HepG2 (cell line): Measurements from ENCODE around the gene PDLIM4. TPM values are rescaled to one million over a fixed set of nuclear protein-coding genes. Genes with fewer than 3 reads are reported as not detected.

Source experiments
- ATAC-seq: fragments of 200-7000 bp; cut with Tn5 transposase; 3 replicates; pipeline ENCODE4 v1.9.1; 2020; ENCODE audit warnings: mild to moderate bottlenecking, moderate library complexity
- BruUV-seq: library from RNA; stranded (reverse); fragments of 400-500 nt; replicated peaks from 2 replicates; lab custom pipeline; 2021; lab: Mats Ljungman, UMichigan
- CTCF ChIA-PET: fragments of 300-600 bp; formaldehyde crosslinking; extraction: SDS; loops from one replicate; lab custom pipeline; 2021; ENCODE audit warnings: low total read pairs, inconsistent platforms, low intra/inter-chr PET ratio; lab: Yijun Ruan, JAX
- POLR2A ChIA-PET: fragments of 350-600 bp; sonication (Branson Sonifier 250); formaldehyde crosslinking; loops from one replicate; lab custom pipeline; 2020; ENCODE audit warnings: antibody characterized with exemption, inconsistent platforms; lab: Yijun Ruan, JAX
- DNase-seq: peaks from one replicate; pipeline ENCODE4 v3.0.0-alpha.2; 2015; ENCODE audit warnings: low spot score
- FAIRE-seq: peaks from 3 replicates; lab custom pipeline; 2011; peaks lifted over from hg19 to GRCh38; lab: Jason Lieb, UNC
- H2AFZ ChIP-seq: one replicate; pipeline ENCODE4 v1.6.1; 2011; ENCODE audit warnings: low read length, inconsistent platforms
- H3K27ac ChIP-seq: fragments of 300-600 bp; 3 replicates; pipeline ENCODE4 v1.8.0; 2011; ENCODE audit warnings: mixed run types, mild to moderate bottlenecking, mixed read lengths, low read length, inconsistent platforms; ENCODE audit not compliant: insufficient read depth; ENCODE audit errors: extremely low read length
- H3K27me3 ChIP-seq, 2 experiments: fragments of 200-600 bp in 1 of 2; 2 replicates in 1 of 2; 3 replicates in 1 of 2; pipeline versions ENCODE4 v1.6.0 to v1.8.0; 2011; ENCODE audit warnings: low read length in 2 of 2, mild to moderate bottlenecking in 2 of 2, moderate library complexity in 2 of 2, inconsistent platforms in 1 of 2; ENCODE audit not compliant: insufficient read depth in 2 of 2, control insufficient read depth in 1 of 2
- H3K36me3 ChIP-seq, 2 experiments: fragments of 200-600 bp in 1 of 2; replicated peaks in 1 of 2; 2 replicates in 1 of 2; 3 replicates in 1 of 2; pipeline versions ENCODE4 v1.5.1 to v1.8.0; 2011; ENCODE audit warnings: low read length in 2 of 2, inconsistent platforms in 1 of 2; ENCODE audit not compliant: insufficient read depth in 2 of 2, control insufficient read depth in 1 of 2
- H3K4me1 ChIP-seq: 2 replicates; pipeline ENCODE4 v1.5.1; 2012; ENCODE audit warnings: low read length, inconsistent platforms; ENCODE audit not compliant: insufficient read depth
- H3K4me2 ChIP-seq: 2 replicates; pipeline ENCODE4 v1.6.0; 2011; ENCODE audit warnings: low read depth, low read length, inconsistent platforms
- H3K4me3 ChIP-seq, 3 experiments: fragments of 200-600 bp in 1 of 3; sonication (generic), shearing (Covaris generic) in 1 of 3; replicated peaks in 1 of 3; 2 replicates each; pipeline ENCODE4 v1.5.1; 2011 to 2016; ENCODE audit warnings: low read length in 3 of 3, inconsistent platforms in 2 of 3, low read depth in 2 of 3, mild to moderate bottlenecking in 2 of 3, control low read depth in 1 of 3, mixed read lengths in 1 of 3; ENCODE audit not compliant: insufficient read depth in 1 of 3
- H3K79me2 ChIP-seq: one replicate; pipeline ENCODE4 v1.6.1; 2011; ENCODE audit warnings: low read length, inconsistent platforms; ENCODE audit not compliant: insufficient read depth
- H3K9ac ChIP-seq: 2 replicates; pipeline ENCODE4 v1.6.0; 2011; ENCODE audit warnings: mild to moderate bottlenecking, low read depth, low read length, inconsistent platforms; ENCODE audit not compliant: insufficient read depth
- H3K9me3 ChIP-seq: 2 replicates; pipeline ENCODE4 v1.5.1; 2012; ENCODE audit warnings: mild to moderate bottlenecking, low read length
- H4K20me1 ChIP-seq: 2 replicates; pipeline ENCODE4 v1.6.0; 2011; ENCODE audit warnings: inconsistent platforms, mild to moderate bottlenecking, low read length, moderate library complexity; ENCODE audit not compliant: insufficient read depth
- ARID2 ChIP-seq: sonication (generic); formaldehyde crosslinking; IDR thresholded peaks from 2 replicates; pipeline ENCODE4 v1.8.1; 2022; ENCODE audit warnings: mild to moderate bottlenecking, missing genetic modification reagents, borderline replicate concordance
- ARNT ChIP-seq: fragments of 450-650 bp; IDR thresholded peaks from 2 replicates; pipeline ENCODE4 v1.6.1; 2017
- CC2D1A ChIP-seq: sonication (generic); formaldehyde crosslinking; IDR thresholded peaks from 2 replicates; pipeline ENCODE4 v1.8.1; 2023; ENCODE audit warnings: mild to moderate bottlenecking, missing genetic modification reagents
- CTCF ChIP-seq: sonication (generic); formaldehyde crosslinking; IDR thresholded peaks from 2 replicates; pipeline ENCODE4 v1.5.0; 2020; ENCODE audit warnings: mild to moderate bottlenecking, missing genetic modification reagents, moderate library complexity
- FOXC1 ChIP-seq: sonication (generic); formaldehyde crosslinking; IDR thresholded peaks from 2 replicates; pipeline ENCODE4 v1.8.0; 2022; ENCODE audit warnings: mild to moderate bottlenecking, missing genetic modification reagents, borderline replicate concordance
- HMG20B ChIP-seq: conservative IDR thresholded peaks from 2 replicates; pipeline ENCODE4 v1.6.1; 2016; ENCODE audit warnings: missing genetic modification reagents, missing compliant biosample characterization
- KLF12 ChIP-seq: sonication (generic); formaldehyde crosslinking; IDR thresholded peaks from 2 replicates; pipeline ENCODE4 v1.4.0; 2020; ENCODE audit warnings: missing genetic modification reagents, borderline replicate concordance
- MED13 ChIP-seq: sonication (generic); formaldehyde crosslinking; IDR thresholded peaks from 2 replicates; pipeline ENCODE4 v1.5.0; 2020; ENCODE audit warnings: missing genetic modification reagents
- NFIC ChIP-seq: IDR thresholded peaks from 2 replicates; pipeline ENCODE4 v1.6.1; 2012; ENCODE audit warnings: mild to moderate bottlenecking, low read length, inconsistent platforms
- RBM39 ChIP-seq: fragments of 200-400 bp; formaldehyde crosslinking; IDR thresholded peaks from one replicate; pipeline ENCODE4 v1.6.1; 2018; ENCODE audit warnings: antibody characterized with exemption, mild to moderate bottlenecking, low read depth, low read length; ENCODE audit not compliant: poor library complexity, severe bottlenecking
- RXRA ChIP-seq: sonication (generic); formaldehyde crosslinking; IDR thresholded peaks from 2 replicates; pipeline ENCODE4 v1.5.1; 2020; ENCODE audit warnings: missing genetic modification reagents
- STAG1 ChIP-seq: sonication (generic); formaldehyde crosslinking; IDR thresholded peaks from 2 replicates; pipeline ENCODE4 v1.4.0; 2020; ENCODE audit warnings: missing genetic modification reagents
- ZFP62 ChIP-seq: sonication (generic); formaldehyde crosslinking; IDR thresholded peaks from 2 replicates; pipeline ENCODE4 v1.4.0; 2020; ENCODE audit warnings: missing genetic modification reagents
- ZNF296 ChIP-seq: sonication (generic); formaldehyde crosslinking; conservative IDR thresholded peaks from 2 replicates; pipeline ENCODE4 v1.5.0; 2020; ENCODE audit warnings: mild to moderate bottlenecking, missing genetic modification reagents
- ZNF354B ChIP-seq: sonication (generic); formaldehyde crosslinking; IDR thresholded peaks from 2 replicates; pipeline ENCODE4 v1.8.0; 2022; ENCODE audit warnings: mild to moderate bottlenecking, missing genetic modification reagents
- ZNF484 ChIP-seq: sonication (generic); formaldehyde crosslinking; IDR thresholded peaks from 2 replicates; pipeline ENCODE4 v1.5.1; 2020; ENCODE audit warnings: mild to moderate bottlenecking, low read depth, missing genetic modification reagents, borderline replicate concordance
- ZNF567 ChIP-seq: sonication (generic); formaldehyde crosslinking; IDR thresholded peaks from 2 replicates; pipeline ENCODE4 v1.8.1; 2023; ENCODE audit warnings: mild to moderate bottlenecking, missing genetic modification reagents, borderline replicate concordance
- ZNF615 ChIP-seq: sonication (generic); formaldehyde crosslinking; IDR thresholded peaks from 2 replicates; pipeline ENCODE4 v1.5.0; 2020; ENCODE audit warnings: mild to moderate bottlenecking, missing genetic modification reagents, borderline replicate concordance
- ZNF670 ChIP-seq: sonication (generic); formaldehyde crosslinking; IDR thresholded peaks from 2 replicates; pipeline ENCODE4 v1.8.0; 2022; ENCODE audit warnings: mild to moderate bottlenecking, missing genetic modification reagents, borderline replicate concordance
- ZNF747 ChIP-seq: sonication (generic); formaldehyde crosslinking; IDR thresholded peaks from 2 replicates; pipeline ENCODE4 v1.8.1; 2023; ENCODE audit warnings: missing genetic modification reagents, mild to moderate bottlenecking, borderline replicate concordance
- ZNF850 ChIP-seq: sonication (generic); formaldehyde crosslinking; conservative IDR thresholded peaks from 2 replicates; pipeline ENCODE4 v1.9.0; 2021; ENCODE audit warnings: mild to moderate bottlenecking, missing genetic modification reagents
- ZSCAN29 ChIP-seq: sonication (generic); formaldehyde crosslinking; conservative IDR thresholded peaks from 2 replicates; pipeline ENCODE4 v1.4.0; 2020; ENCODE audit warnings: mild to moderate bottlenecking, missing genetic modification reagents
- WGBS: methylation state at CpG from one replicate; pipeline ENCODE4 v1.1.6; 2017; ENCODE audit warnings: low lambda C conversion rate; 5-methylcytosine and 5-hydroxymethylcytosine counted together
- in situ Hi-C: cut with HindIII; loops from 2 replicates; pipeline ENCODE4 v1.10.0; 2017; ENCODE audit warnings: low pct_unique_long_range_greater_than_20kb; ENCODE audit not compliant: extremely low pct_ligation_motif_present
- intact Hi-C: fragments of 100-400 bp; cut with micrococcal nuclease; formaldehyde crosslinking; loops from one replicate; pipeline ENCODE4 v1.10.0; 2022; ENCODE audit not compliant: unreplicated experiment
- polyA plus RNA-seq, 8 experiments: library from polyadenylated mRNA; depleted of rRNA in 3 of 8; stranded (reverse) in 7 of 8; unstranded in 1 of 8; fragments of >200 nt; fragmentation: Illumina TruSeq in 4 of 8; extraction: Trizol in 4 of 8; gene quantifications; 2 replicates each; pipeline versions ENCODE4 v1.2.1 to v1.2.3, GENCODE V29; 2011 to 2016; ENCODE audit warnings: low read depth in 4 of 8, missing spikeins in 1 of 8, mixed read lengths in 1 of 8; ENCODE audit not compliant: insufficient read depth in 1 of 8
- total RNA-seq, 5 experiments: library from RNA; depleted of rRNA; stranded (reverse); fragments of >200 nt; fragmentation: Illumina TruSeq; extraction: Trizol; gene quantifications; 2 replicates each; pipeline ENCODE4 v1.2.3, GENCODE V29; 2016; ENCODE audit warnings: low read depth in 1 of 5
- TF ChIP-seq, protein P1 (sequence below): sonication (generic); formaldehyde crosslinking; conservative IDR thresholded peaks from 2 replicates; pipeline ENCODE4 v1.4.0; 2020; ENCODE audit warnings: missing genetic modification reagents

Gene PDLIM4
- total and polyA plus RNA-seq, 2 of the 13 experiments (the other 11 are each of a cell fraction or from before 2014, with no cell fraction given) = 1.1 to 2.3 TPM

DNA sequence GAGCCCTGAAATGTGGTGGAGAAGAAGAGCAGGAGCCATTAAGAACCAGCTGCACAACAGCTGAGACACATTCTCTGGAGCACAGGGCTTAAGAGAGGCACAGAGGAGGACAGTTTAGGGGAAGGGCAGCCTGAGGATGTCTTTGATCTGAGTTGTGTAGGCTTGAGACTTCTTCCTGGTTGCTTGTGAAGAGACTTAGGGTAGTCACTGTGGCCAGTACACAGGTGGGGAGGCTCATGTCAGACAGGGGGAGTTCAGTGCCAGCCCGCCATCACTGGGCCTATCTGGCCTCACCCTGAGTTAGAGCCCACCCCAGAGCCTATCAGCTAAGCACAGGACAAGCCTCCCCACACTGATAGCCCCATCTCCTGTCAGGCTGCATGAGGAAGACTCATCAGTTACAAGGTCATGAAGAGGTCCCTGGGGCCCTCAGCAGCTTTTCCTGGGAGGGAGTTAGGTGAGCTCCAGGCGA lies 56.5 kb downstream of the PDLIM4 start (continued):
- no peak for TF ChIP-seq ZNF850 (CRISPR knock-in tag)
- TF ChIP-seq ZNF296 (CRISPR knock-in tag) = no peak
- TF ChIP-seq ZSCAN29 (CRISPR knock-in tag) = no peak
- TF ChIP-seq, protein P1, sequence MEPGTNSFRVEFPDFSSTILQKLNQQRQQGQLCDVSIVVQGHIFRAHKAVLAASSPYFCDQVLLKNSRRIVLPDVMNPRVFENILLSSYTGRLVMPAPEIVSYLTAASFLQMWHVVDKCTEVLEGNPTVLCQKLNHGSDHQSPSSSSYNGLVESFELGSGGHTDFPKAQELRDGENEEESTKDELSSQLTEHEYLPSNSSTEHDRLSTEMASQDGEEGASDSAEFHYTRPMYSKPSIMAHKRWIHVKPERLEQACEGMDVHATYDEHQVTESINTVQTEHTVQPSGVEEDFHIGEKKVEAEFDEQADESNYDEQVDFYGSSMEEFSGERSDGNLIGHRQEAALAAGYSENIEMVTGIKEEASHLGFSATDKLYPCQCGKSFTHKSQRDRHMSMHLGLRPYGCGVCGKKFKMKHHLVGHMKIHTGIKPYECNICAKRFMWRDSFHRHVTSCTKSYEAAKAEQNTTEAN (CRISPR knock-in tag) = no peak
- TF ChIP-seq MED13 (CRISPR knock-in tag) = no peak

GRCh38 chr5:132315529-132316067 lies 58.1 kb downstream of the PDLIM4 start:
- no peaks in the 10 kb centered on the region for H3K36me3 ChIP-seq
- no peaks in the 10 kb centered on the region for H3K79me2 ChIP-seq
- POLR2A ChIA-PET = no interaction called here
- H3K9ac ChIP-seq = no peak overlapping the region
- no TSS peak for BruUV-seq
- CTCF ChIA-PET = no interaction called here
- no peak overlapping the region for H3K4me3 ChIP-seq
- no peak overlapping the region for H3K27ac ChIP-seq
- DNase-seq = no peak
- no peak overlapping the region for H2AFZ ChIP-seq
- WGBS = 75% methylated on average over 5 of the region's 5 CpGs
- in situ Hi-C loops = no loop called here
- TF ChIP-seq CTCF (CRISPR knock-in tag) = peak; percentile 35; the same call in 1 of the 2 replicates
- no peak for TF ChIP-seq ARID2
- TF ChIP-seq ZFP62 (CRISPR knock-in tag) = no peak
- no peak for TF ChIP-seq ZNF747
- no peak for TF ChIP-seq CC2D1A (CRISPR knock-in tag)
- peak; percentile 34 for TF ChIP-seq STAG1 (CRISPR knock-in tag)
- TF ChIP-seq FOXC1 (CRISPR knock-in tag) = no peak
- TF ChIP-seq ZNF354B (CRISPR knock-in tag) = no peak
- TF ChIP-seq ZNF567 (CRISPR knock-in tag) = no peak
- no peak for TF ChIP-seq RXRA (CRISPR knock-in tag)
- no peak for TF ChIP-seq ZNF615 (CRISPR knock-in tag)
- no peak for TF ChIP-seq ZNF670
- TF ChIP-seq HMG20B (CRISPR knock-in tag) = no peak
- TF ChIP-seq KLF12 (CRISPR knock-in tag) = no peak
- TF ChIP-seq RBM39 = no peak
- TF ChIP-seq ZNF484 (CRISPR knock-in tag) = no peak
- no peak for TF ChIP-seq NFIC
- TF ChIP-seq ARNT = no peak
- TF ChIP-seq, all 625 proteins: peak for 2
- Histone ChIP-seq H4K20me1 (no peaks in the 10 kb centered on the region), H3K27me3 (no peaks in the 10 kb centered on the region), H3K9me3 (no peaks in the 10 kb centered on the region), H3K4me1 (peaks cover 16% of the 10 kb centered on the region), H3K4me2 (no peak overlapping the region)
- ATAC-seq = no peak
- no peak for FAIRE-seq
- intact Hi-C loops = no loop called here
